SK-N-SH treated with all-trans-retinoic acid at 6 μM for 48 hours (cell line): ENCODE results near the gene OR8U1.

Source experiments
- ARNTL ChIP-seq: fragments of 450-650 bp; formaldehyde crosslinking; IDR thresholded peaks from 2 replicates; pipeline ENCODE4 v1.5.0; 2020; ENCODE audit warnings: low read depth, mild to moderate bottlenecking, moderate library complexity, borderline replicate concordance
- BACH2 ChIP-seq: fragments of 250-450 bp; sonication (Bioruptor Pico); IDR thresholded peaks from 2 replicates; pipeline ENCODE4 v1.9.0; 2021; ENCODE audit warnings: mild to moderate bottlenecking, borderline replicate concordance
- GLIS3 ChIP-seq: fragments of 250-450 bp; sonication (Bioruptor Pico); IDR thresholded peaks from 2 replicates; pipeline ENCODE4 v1.5.0; 2020; ENCODE audit warnings: mild to moderate bottlenecking, moderate library complexity
- PATZ1 ChIP-seq: fragments of 250-450 bp; sonication (Bioruptor Pico); IDR thresholded peaks from 2 replicates; pipeline ENCODE4 v1.8.0; 2020; ENCODE audit warnings: mild to moderate bottlenecking, moderate library complexity, borderline replicate concordance
- RARB ChIP-seq: fragments of 250-450 bp; sonication (Bioruptor Pico); IDR thresholded peaks from 2 replicates; pipeline ENCODE4 v1.8.0; 2021; ENCODE audit warnings: mild to moderate bottlenecking, moderate library complexity
- TOX ChIP-seq: fragments of 250-450 bp; sonication (Bioruptor Pico); IDR thresholded peaks from 2 replicates; pipeline ENCODE4 v1.8.0; 2021; ENCODE audit warnings: mild to moderate bottlenecking, moderate library complexity, borderline replicate concordance
- ZNF565 ChIP-seq: fragments of 450-650 bp; formaldehyde crosslinking; conservative IDR thresholded peaks from 2 replicates; pipeline ENCODE4 v1.5.0; 2020; ENCODE audit warnings: low read depth, mild to moderate bottlenecking, moderate library complexity
- ZNF8 ChIP-seq: fragments of 450-650 bp; formaldehyde crosslinking; IDR thresholded peaks from 2 replicates; pipeline ENCODE4 v1.5.0; 2020; ENCODE audit warnings: mild to moderate bottlenecking, moderate library complexity
- TF ChIP-seq, protein P1 (sequence below): fragments of 250-450 bp; sonication (Bioruptor Pico); IDR thresholded peaks from 2 replicates; pipeline ENCODE4 v1.5.0; 2020; ENCODE audit warnings: mild to moderate bottlenecking, moderate library complexity
- TF ChIP-seq, protein P2 (sequence below): fragments of 250-450 bp; sonication (Bioruptor Pico); IDR thresholded peaks from 2 replicates; pipeline ENCODE4 v1.8.0; 2021; ENCODE audit warnings: low read depth, mild to moderate bottlenecking, moderate library complexity, borderline replicate concordance
- TF ChIP-seq, protein P3 (sequence below): fragments of 250-450 bp; sonication (Bioruptor Pico); IDR thresholded peaks from 2 replicates; pipeline ENCODE4 v1.5.1; 2020; ENCODE audit warnings: low read depth, mild to moderate bottlenecking, moderate library complexity

DNA sequence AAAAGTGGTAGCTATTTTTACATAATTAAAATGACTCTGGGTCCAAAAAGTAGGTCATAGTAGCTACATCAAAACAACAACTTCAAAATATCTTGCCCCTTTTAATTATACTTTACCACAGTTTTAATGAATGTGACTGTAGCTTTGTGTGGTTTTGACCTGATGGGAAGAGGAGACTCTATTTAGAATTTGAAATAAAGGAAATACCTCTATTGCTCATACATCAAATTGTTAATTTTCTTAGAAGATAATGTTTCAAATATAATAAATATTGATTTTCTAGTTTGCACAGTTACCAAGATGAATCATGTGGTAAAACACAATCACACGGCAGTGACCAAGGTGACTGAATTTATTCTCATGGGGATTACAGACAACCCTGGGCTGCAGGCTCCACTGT lies 29.7 kb upstream of the OR8U1 start, which contains the start of gene OR8K1:
- TF ChIP-seq ZNF8 (CRISPR knock-in tag) (no peak), ARNTL (CRISPR knock-in tag) (no peak), GLIS3 (CRISPR knock-in tag) (no peak), RARB (no peak), BACH2 (CRISPR knock-in tag) (no peak), TOX (CRISPR knock-in tag) (no peak), ZNF565 (CRISPR knock-in tag) (no peak), PATZ1 (CRISPR knock-in tag) (no peak)
- TF ChIP-seq, protein P1, sequence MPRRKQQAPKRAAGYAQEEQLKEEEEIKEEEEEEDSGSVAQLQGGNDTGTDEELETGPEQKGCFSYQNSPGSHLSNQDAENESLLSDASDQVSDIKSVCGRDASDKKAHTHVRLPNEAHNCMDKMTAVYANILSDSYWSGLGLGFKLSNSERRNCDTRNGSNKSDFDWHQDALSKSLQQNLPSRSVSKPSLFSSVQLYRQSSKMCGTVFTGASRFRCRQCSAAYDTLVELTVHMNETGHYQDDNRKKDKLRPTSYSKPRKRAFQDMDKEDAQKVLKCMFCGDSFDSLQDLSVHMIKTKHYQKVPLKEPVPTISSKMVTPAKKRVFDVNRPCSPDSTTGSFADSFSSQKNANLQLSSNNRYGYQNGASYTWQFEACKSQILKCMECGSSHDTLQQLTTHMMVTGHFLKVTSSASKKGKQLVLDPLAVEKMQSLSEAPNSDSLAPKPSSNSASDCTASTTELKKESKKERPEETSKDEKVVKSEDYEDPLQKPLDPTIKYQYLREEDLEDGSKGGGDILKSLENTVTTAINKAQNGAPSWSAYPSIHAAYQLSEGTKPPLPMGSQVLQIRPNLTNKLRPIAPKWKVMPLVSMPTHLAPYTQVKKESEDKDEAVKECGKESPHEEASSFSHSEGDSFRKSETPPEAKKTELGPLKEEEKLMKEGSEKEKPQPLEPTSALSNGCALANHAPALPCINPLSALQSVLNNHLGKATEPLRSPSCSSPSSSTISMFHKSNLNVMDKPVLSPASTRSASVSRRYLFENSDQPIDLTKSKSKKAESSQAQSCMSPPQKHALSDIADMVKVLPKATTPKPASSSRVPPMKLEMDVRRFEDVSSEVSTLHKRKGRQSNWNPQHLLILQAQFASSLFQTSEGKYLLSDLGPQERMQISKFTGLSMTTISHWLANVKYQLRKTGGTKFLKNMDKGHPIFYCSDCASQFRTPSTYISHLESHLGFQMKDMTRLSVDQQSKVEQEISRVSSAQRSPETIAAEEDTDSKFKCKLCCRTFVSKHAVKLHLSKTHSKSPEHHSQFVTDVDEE (CRISPR knock-in tag), result no peak
- TF ChIP-seq, protein P2, sequence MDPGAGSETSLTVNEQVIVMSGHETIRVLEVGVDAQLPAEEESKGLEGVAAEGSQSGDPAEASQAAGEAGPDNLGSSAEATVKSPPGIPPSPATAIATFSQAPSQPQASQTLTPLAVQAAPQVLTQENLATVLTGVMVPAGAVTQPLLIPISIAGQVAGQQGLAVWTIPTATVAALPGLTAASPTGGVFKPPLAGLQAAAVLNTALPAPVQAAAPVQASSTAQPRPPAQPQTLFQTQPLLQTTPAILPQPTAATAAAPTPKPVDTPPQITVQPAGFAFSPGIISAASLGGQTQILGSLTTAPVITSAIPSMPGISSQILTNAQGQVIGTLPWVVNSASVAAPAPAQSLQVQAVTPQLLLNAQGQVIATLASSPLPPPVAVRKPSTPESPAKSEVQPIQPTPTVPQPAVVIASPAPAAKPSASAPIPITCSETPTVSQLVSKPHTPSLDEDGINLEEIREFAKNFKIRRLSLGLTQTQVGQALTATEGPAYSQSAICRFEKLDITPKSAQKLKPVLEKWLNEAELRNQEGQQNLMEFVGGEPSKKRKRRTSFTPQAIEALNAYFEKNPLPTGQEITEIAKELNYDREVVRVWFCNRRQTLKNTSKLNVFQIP (CRISPR knock-in tag), result no peak
- TF ChIP-seq, protein P3, sequence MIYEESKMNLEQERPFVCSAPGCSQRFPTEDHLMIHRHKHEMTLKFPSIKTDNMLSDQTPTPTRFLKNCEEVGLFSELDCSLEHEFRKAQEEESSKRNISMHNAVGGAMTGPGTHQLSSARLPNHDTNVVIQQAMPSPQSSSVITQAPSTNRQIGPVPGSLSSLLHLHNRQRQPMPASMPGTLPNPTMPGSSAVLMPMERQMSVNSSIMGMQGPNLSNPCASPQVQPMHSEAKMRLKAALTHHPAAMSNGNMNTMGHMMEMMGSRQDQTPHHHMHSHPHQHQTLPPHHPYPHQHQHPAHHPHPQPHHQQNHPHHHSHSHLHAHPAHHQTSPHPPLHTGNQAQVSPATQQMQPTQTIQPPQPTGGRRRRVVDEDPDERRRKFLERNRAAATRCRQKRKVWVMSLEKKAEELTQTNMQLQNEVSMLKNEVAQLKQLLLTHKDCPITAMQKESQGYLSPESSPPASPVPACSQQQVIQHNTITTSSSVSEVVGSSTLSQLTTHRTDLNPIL (CRISPR knock-in tag), result no peak
